CD4-positive, alpha-beta T cell treated with Interleukin-15 for 4 hours (primary cell): Measurements from ENCODE around the gene OR2C1.

ENCODE experiments used
- DNase-seq: peaks from one replicate; pipeline ENCODE4 v3.0.0-alpha.2; 2020; ENCODE audit warnings: low spot score

The OR2C1 gene

DNA sequence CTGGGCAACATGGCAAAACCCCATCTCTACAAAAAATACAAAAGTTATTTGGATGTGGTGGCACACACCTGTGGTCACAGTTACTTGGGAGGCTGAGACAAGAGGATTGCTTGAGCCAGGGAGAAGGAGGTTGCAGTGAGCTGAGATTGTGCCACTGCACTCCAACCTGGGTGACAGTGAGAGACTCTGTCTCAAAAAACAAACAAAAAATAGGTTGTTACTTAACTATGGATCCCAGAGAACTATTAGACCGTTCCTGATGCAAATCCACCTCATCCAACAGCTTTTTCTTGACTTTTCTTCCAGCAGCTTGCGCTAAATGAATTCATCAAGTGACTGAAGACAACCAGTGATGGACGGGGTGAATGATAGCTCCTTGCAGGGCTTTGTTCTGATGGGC is at the start of gene OR2C1:
TSS of gene OR2C1 (plus strand) at position 301 of the 400 bp plus-strand sequence. CDS start at position 353, 52 bp downstream.
- no peak for DNase-seq

DNA sequence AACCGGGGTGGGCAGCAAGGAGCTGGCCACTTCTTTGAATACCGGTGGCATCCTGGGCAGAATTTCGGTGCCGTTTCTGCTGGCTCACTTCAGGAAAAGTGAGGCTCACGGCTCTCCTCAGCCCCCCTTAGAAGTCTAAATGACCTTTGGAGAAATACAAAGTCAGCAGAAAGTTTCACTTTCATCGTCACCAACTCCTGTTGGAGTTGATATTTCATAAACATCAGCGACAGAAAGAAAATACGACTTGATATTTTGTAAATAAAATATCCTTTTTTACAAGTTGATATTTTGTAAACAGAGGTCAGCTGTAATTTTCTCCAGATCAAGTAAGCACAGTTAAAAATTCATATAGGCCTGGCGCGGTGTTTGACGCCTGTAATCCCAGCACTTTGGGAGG is 49.6 kb upstream of the OR2C1 start:
- DNase-seq, result no peak

DNA sequence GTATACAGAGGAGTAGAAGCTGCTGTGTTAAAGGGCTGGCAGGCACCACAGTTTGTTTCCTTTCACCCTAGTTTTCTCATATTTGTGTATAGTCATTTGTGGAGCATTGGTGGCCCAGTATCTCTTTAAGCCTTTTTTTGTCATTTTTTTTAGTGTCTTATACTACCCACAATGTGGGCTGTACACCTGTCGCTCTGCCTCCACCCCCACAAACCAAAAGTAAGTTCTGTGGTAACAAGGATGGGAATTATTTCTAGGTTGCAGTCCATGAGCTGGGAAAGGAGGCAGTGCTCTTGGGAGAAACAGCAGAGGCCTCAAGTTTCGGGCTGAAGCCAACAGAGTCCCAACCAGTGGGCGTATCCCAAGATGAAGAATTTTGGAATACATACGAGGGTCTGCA is 44.2 kb upstream of the OR2C1 start:
- no peak for DNase-seq

DNA sequence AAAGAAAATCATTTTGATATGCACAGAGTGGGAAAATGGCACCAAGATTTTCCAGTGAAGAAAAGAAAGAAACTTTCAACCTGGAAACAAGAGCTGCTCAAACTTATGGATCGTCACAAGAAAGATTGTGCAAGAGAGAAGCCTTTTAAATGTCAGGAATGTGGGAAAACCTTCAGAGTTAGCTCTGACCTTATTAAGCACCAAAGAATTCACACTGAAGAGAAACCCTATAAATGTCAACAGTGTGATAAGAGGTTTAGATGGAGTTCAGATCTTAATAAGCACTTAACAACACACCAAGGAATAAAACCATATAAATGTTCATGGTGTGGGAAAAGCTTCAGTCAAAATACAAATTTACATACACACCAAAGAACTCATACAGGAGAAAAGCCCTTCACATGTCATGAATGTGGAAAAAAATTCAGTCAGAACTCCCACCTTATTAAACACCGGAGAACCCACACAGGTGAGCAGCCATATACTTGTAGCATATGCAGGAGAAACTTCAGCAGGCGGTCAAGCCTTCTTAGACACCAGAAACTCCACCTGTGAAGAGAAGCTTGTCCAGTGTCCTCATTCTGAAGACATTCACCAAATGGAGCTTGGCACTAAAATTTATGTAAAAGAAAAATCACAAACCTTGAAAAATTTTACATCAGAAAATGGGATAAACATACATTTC is 38.2 kb upstream of the OR2C1 start:
- DNase-seq, result no peak

DNA sequence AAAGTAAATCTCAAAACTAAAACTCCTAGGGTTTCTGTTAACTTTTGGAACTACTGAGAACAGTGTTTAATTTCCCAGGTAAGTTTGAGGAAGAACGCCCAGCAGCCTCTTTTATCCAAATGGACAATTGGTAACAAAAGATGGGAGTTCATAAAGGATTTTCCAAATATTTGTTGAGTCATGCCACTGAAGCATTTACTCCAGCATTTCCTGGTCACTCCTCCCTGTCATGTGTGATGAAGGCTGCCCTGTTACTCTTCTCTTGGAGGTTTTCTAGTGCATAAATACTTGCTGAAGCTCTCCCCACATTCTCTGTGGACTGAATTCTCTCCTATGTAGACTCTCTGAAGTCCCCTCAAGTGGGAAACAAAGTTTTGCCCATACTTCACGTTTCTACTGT is 33.9 kb upstream of the OR2C1 start:
- DNase-seq, result no peak

DNA sequence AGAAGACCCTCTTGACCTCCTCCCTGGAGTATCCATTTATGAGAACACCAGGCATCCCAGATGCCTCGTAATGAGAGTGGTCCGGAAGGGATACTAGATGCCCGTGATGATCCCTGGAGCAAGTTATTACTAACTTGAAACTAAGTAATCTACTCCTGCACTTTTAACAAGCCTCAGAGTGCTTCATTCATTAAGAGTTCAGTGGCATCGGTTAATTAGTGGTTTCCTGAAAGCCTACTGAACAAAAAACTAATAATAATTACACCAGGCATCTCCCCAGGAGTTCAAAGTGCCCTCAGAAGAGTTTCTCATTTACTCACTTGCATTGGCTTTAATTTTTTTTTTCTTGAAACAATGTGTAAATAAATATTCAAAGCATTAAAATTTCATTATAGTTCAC is 28.2 kb upstream of the OR2C1 start:
- DNase-seq, result no peak

DNA sequence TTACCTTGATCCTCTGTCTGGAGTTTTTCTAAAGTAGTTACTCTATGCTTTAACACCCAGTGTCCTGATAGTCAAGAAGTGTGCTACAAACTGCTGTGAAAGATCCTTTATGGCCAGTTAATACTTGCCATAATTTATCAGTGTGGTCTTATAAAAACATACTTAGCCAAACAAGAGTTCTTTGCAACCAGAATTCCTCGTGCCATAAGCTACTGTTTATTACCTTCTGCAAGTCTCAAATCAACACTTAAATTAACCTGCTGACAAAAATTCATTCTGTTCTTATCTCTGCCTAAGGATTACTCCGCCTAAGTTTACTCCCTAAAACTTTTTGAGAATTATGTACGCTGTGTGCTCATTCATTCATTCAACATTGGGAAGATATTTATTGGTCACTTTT is 27.6 kb upstream of the OR2C1 start:
- DNase-seq, result no peak

DNA sequence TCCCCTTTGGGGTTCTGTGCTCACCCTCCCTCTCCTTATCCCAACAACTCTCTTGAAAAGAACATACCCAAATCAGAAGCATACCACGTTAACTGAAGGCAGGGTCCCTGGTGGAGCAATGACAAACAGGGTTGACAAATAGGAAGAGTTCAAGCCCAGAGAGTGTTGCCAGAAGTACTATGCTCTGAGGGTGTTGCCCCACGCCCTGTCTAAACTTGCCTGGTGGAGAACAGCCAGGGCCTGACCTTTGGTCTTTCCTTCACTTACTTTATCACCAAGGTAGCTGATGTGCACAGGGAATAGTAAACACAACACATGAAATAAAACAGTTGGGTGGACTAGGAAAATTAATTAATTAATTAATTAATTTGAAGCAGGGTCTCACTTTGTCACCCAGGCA is 27.0 kb upstream of the OR2C1 start:
- DNase-seq, result no peak

DNA sequence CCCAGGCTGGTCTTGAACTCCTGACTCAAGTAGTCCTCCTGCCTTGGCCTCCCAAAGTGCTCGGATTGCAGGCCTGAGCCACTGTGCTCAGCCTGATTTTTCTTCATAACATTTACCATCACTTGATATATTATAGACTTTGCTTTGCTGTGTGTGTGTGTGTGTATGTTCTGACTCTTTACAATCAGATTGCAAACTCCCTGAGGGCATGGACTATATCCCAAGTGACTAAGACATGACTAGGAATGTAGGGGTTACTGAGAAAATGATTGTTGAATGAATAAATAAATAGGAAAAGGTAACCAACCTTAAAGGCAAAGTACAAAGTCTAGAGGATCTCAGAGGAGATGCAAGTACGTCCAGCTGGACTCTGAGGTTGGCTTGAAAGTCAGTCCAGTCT is 9.6 kb upstream of the OR2C1 start:
- no peak for DNase-seq

DNA sequence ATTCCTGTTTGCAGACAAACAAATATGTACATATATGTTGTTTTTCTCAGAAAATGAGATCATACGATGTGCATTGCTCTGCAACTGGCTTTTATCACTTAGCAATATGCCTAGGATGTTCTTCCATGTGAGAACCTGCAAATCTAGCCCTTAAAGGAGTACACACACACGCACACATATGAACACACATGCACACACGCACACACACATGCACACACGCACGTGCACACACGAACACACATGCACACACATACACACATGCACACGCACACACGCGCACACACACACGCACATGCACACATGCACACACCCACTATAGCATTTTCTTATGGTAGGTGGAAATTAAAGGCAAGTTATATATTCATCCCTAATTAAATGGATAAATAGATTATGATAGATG is 8.1 kb upstream of the OR2C1 start:
- DNase-seq, result no peak

DNA sequence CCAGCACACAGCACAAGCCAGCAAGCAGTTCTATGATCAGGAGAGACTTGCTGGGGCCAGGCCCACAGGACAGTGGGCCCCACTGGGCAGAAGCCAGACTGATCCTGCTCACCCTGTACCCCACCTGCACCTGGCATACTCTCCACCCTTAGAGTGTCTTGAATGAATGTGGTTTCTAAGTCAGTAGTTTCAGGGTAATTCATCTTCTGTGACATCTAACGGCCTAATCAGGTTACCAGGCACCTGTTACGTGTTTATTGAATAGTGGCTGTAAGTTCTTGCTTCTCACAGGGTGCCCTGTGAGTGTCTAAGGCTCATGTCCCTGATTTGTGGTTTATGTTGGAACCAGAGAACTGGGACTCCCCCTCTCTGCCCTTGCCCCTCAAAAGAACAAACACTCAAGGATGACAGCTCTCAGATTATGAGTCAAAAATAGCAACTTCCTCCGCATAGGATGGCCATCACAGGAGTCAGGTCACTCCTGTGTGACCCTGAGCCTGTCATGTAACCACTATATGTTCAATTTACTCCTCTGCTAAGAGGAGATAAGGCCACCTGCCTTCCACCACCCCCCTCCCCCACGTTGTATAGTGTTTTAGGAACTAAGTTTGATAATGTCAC is 7.0 kb upstream of the OR2C1 start:
- no peak for DNase-seq

DNA sequence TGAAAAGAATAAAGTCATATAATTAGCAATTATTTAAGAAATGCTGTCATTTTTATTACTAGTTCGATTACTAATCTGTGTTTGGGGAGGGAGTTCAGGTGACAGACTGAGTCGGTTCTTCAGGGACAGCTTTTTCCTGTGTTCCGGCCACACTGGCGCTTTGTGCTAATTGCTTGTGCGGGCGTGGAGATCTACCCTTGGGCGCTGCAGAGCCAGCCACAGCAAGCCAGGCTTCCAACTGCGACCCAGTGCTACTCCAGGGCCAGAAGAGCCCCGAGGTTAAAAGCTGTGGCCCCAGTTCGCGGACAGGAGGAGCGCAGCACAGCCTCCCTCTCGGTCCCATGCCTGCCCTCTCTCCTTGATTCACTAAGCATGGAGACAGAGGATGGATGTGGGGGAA is 6.5 kb upstream of the OR2C1 start:
- DNase-seq, result no peak

DNA sequence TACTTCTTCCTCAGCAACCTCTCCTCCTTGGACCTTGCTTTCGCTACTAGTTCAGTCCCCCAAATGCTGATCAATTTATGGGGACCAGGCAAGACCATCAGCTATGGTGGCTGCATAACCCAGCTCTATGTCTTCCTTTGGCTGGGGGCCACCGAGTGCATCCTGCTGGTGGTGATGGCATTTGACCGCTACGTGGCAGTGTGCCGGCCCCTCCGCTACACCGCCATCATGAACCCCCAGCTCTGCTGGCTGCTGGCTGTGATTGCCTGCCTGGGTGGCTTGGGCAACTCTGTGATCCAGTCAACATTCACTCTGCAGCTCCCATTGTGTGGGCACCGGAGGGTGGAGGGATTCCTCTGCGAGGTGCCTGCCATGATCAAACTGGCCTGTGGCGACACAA is 429 bp downstream of the OR2C1 start:
- no peak for DNase-seq

DNA sequence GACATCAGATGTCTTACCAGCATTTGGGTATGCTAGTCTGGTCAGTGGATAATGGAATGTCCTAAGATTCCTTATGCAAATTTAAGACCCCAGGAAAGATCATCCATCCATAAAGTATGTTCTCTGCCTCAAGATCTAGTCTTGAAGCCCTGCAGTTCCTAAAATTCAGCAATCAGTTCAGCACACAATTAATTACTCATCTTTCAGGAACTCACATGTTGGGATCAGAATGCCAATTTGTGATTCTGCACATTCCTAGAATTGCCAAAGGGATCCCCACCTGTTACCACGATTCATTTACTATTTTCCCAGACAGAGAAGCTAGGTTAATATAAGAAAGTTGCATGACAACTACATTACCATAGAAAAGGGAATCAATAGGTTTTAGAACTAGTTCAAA is 3.2 kb downstream of the OR2C1 start:
- no peak for DNase-seq

DNA sequence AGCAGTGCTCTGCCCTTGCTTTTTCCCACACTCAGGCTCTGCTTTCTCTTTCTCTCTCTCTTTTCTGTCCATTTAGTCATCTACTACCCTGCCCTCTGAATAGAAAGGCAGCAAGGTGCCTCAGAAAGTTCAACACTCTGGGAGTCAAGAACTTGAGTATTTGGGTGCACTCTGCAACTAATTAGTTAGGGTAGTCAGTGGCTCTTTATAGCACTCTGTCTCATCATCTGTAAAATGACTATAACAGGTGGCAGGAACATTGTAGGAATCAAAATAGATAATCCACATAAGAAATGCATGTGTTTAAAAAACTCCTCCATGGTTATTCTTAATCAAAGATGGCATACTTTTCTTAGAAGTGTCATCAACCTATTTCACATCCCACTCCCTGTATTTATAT is 7.2 kb downstream of the OR2C1 start:
- DNase-seq, result no peak

DNA sequence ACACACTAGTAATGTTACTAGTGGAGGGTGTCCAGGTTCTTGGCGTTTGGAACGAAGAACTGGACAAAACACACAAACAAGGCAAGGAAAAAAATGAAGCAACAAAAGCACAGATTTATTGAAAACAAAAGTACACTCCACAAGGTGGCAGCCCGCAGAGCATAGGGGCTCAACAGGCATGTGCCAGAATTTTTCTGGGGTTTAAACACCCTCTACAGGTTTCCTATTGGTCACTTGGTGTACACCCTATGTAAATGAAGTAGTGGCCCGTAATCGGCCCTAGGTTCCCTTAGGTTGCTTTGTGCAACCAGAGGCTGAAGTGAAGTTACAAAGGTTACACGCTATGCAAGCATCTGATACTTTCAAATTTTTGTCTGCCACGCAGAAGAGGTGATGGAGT is 8.1 kb downstream of the OR2C1 start:
- no peak for DNase-seq

DNA sequence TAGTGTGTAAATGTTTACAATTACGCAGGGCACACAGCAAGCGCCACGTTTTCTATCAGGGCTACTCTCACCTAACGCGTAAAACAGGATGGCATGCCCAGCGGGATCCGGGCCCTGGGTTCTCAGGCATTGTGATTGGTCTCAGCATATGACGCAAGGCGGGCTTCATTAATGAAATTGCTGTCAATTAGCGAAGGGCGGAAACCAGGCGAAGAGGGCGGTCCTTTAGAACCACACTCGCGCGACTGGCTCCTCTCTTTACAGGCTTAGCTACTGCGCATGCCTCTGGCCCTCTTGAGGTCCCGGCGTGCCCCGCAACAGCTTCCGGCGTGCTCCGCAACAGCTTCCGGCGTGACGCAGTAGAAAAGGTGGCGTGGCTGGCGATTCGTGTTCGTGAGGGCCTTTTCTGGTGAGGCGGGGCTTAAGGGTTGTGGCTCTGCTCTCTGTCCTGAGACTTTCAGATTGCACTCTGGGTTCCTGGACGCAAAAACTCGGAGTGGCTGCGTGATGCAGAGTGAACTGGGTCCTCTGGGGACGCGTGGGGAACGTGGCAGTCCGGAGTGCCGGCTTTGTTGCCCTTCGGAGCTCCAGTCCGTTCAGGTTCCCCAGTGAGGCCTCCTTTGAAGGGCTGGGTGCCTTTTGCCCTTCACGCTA is 9.2 kb downstream of the OR2C1 start:
- peak; percentile 83 for DNase-seq

DNA sequence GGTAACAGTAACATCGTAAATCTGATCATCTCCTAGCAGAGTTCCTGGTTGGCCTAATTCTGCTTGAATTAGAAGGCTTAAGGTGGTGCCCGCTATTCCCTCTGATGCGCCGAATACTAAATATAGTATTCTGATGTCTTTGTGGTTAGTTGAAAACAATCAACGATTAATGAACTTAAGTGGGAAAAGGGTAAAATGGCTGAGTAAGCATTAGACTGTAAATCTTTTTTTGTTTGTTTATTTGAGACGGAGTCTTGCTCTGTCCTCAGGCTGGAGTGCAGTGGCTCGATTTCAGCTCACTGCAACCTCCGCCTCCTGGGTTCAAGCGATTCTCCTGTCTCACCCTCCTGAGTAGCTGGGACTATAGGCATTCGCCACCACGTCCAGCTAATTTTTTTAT is 13.4 kb downstream of the OR2C1 start:
- no peak for DNase-seq

DNA sequence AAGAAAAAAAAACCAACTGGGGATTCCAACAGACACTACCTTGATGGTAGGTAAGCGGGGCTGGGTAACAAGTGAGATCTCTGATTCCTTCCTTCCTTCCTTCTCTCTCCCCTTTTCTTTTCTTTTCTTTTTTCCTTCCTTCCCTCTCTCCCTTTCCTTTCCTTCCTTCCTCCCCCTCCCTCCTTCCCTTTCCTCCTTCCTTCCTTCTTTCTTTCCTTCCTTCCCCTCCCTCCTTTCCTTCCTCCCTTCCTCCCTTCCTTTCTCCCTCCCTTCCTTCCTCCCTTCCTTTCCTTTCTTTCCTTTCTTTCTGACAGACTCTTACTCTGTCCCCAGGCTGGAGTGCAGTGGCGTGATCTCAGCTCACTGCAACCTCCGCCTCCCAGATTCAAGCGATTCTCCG is 20.0 kb downstream of the OR2C1 start:
- no peak for DNase-seq

DNA sequence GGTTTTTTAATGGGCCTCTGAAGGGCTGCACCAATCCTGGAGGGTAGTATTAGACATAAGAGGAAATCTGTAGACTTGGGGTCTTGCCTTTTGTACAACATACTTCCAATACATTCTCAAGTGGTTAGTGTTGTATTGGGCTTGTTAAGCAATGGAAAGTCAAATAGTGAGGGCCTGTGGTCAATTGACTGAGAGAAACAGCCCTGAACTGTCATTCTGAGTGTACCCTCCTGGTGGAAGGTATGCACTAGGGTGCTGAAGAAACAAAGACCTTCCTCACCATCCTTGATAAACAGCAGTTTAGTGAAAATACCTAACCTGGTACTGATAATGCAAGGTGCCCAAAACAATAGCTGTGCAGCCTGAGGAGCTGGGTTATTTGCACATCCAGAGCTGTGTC is 22.2 kb downstream of the OR2C1 start:
- no peak for DNase-seq

DNA sequence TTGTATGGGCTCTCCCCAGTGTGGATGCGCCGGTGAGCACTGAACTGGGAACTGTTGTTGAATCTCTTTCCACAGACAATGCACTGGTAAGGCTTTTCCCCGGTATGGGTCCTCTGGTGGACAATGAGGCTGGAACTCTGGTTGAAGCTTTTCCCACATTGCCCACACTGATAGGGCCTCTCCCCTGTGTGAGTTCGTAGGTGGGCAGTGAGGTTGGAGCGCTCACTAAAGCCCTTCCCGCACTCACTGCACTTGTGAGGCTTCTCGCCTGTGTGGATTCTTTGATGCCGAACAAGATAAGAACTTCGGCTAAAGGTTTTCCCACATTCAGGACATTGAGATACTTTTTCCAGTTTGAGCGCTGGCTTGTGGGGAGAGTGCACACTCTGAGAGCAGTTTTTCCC is 27.4 kb downstream of the OR2C1 start:
- no peak for DNase-seq

DNA sequence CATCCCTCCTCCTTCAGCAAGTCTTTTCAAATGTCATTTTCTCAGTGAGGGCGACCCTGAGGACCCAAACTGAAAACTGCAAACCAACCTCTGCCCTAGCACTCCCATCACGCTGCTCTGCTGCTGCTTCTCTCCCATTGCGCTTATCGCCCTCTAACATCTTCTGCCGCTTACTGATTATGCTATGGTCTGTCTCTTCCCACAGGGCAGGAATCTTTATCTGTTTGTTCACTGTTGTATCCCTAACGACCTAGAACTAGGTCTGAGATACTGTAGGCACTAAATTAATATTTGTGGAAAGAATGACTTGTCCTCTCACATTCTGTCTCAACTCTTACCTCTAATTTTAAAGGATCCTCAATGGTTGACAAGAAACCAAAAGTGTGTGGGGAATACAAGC is 32.6 kb downstream of the OR2C1 start:
- no peak for DNase-seq

DNA sequence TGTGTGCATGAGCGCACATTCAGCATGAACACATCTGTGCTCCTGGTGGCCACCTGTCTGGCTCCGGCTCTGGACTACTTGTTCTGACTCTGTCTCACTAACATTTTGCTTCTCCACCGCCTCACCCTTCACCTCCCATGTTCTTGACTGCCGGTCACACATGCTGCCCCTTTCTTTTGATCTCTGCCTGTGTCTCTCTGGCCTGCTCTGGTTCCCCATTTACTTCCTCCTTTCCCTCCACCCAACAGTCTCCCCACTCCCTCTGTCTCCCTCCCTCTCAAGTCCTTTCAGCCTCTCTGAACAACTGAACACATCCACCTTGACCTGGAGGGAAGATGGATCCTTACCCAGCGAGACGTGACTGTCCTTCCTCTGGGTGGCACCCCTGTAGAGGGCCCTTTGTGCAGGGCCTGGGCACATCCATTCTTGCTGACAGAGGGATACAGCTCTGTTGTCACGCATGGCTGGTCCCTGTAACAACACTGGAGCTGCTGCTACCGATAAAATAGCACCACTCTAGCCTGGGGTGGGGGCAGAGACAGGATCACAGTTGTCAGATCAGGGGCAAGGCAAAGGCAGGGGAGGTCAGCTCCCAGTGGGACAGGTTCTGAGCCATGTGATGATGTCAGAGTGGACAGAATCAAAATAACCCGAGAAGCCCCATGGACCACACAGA is 34.1 kb downstream of the OR2C1 start:
- no peak for DNase-seq
